22Rv1 (cell line): ENCODE data around the gene ANAPC10.

Experiments
- ZFX ChIP-seq: fragments of 450-650 bp; IDR thresholded peaks from 2 replicates; pipeline ENCODE4 v1.6.1; 2017; ENCODE audit warnings: antibody characterized with exemption, borderline replicate concordance
- TF ChIP-seq, protein P1 (sequence below): fragments of 450-650 bp; IDR thresholded peaks from 2 replicates; pipeline ENCODE4 v1.5.1; 2017; ENCODE audit warnings: mild to moderate bottlenecking

- TF ChIP-seq ZFX: no peak
- TF ChIP-seq, protein P1, sequence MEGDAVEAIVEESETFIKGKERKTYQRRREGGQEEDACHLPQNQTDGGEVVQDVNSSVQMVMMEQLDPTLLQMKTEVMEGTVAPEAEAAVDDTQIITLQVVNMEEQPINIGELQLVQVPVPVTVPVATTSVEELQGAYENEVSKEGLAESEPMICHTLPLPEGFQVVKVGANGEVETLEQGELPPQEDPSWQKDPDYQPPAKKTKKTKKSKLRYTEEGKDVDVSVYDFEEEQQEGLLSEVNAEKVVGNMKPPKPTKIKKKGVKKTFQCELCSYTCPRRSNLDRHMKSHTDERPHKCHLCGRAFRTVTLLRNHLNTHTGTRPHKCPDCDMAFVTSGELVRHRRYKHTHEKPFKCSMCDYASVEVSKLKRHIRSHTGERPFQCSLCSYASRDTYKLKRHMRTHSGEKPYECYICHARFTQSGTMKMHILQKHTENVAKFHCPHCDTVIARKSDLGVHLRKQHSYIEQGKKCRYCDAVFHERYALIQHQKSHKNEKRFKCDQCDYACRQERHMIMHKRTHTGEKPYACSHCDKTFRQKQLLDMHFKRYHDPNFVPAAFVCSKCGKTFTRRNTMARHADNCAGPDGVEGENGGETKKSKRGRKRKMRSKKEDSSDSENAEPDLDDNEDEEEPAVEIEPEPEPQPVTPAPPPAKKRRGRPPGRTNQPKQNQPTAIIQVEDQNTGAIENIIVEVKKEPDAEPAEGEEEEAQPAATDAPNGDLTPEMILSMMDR: no peak
These were observed 21.5 kb downstream of the ANAPC10 start for GRCh38 chr4:145076469-145076855.
